HG02938 (cell line): ENCODE measurements around the gene RAD51B.
A peak's percentile ranks its signal among the peaks of the same experiment; 100 is the strongest.
"Not testable (repeated sequence)": the region's sequence is repeated elsewhere in the genome, so short reads cannot be mapped to it uniquely, and the experiment has no call there.

ENCODE experiments used
- ATAC-seq: cut with Tn5 transposase; IDR thresholded peaks from one replicate; pipeline ENCODE4 v1.9.1; 2021; ENCODE audit warnings: mild to moderate bottlenecking, moderate library complexity; ENCODE audit not compliant: unreplicated experiment

Gene RAD51B

DNA sequence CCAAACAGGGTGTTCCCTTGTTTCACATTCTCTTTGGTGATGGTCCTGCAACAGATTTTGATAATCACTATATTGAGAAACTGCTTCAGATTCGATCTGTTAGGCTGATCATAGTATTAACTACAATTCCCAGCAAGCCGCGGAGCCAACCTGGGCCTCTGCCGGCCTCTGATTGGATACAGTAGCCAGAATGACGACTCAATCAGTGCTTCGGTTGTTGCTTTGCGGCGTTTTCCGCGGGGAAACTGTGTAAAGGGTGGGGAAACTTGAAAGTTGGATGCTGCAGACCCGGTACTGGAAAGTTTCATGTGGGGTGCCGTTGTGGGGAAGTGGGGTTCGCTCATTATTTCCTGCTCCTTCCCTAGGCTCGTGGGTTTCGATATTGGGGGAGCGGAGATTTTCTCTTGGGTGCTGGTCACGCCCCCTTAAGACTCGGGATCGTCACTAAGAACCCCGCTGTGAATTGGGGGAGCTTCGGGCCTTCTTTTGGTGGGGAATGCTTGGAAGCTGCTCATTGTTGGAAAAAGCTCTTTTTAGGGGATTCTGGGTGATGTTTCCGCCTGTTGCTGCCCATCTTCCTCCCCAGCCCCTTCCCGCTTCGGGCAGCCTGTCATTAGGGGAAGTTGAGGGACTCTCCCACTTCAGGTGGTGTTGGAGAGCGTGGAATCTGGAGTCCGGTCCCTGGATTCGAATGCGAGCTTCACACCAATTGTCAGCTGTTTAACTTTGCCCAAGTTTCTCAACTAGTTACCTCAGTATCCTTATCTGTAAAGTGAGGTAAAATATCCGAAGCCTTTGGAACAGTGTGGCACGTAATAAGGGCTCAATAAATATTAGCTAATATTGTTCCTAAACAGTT lies at the start of gene RAD51B:
RAD51B (plus strand) TSS at position 217 of the 859 bp plus-strand sequence.
- ATAC-seq = peak; percentile 58

- ATAC-seq = no peak
Observed at GRCh38 chr14:67773844-67774377, 45.7 kb upstream of the RAD51B start.

GRCh38 chr14:67776653-67777322 lies 42.8 kb upstream of the RAD51B start:
- no peak for ATAC-seq

DNA sequence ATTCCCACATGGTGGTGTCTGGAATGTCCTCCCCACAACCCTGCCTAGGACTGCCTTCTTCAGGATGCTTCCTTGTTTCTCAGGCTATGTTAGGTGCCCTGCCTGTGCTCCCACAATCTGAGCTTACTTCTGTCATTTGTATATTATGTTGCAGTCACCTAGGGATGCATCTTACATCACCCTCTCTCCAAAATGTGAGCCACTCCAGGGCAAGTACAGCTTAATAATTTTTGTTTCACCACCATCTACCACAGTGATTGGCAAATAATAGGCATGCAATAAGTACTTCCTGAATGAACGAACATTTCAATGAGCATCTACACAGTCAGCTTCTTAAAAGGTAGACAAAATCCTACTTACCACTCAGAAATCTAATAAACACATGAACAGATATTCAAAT lies 40.8 kb upstream of the RAD51B start:
- ATAC-seq = no peak

- no peak for ATAC-seq
Observed at GRCh38 chr14:67782090-67782489, 37.5 kb upstream of the RAD51B start.

- ATAC-seq = no peak
Observed at GRCh38 chr14:67784244-67784823, 35.2 kb upstream of the RAD51B start.

- no peak for ATAC-seq
Observed at GRCh38 chr14:67785270-67786109, 34.1 kb upstream of the RAD51B start.

DNA sequence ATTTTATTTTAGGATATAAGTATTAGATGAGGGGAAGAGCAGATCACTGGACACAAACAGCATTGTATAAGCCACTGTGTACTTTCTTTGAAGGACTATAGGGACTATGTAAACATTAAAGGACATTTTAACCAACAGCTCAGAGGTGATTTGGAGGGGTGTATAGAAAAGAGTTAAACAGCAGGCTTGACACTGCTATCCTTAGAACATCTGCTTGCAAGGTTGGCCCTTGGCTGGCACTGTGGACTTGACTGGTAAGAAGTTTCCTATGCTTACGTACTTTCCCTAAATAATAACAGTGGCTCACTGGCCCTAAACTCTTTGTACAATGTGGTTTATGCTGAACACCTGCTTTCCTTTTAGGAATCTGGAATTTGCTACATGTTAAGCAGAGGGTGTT lies 31.9 kb upstream of the RAD51B start:
- ATAC-seq = no peak

DNA sequence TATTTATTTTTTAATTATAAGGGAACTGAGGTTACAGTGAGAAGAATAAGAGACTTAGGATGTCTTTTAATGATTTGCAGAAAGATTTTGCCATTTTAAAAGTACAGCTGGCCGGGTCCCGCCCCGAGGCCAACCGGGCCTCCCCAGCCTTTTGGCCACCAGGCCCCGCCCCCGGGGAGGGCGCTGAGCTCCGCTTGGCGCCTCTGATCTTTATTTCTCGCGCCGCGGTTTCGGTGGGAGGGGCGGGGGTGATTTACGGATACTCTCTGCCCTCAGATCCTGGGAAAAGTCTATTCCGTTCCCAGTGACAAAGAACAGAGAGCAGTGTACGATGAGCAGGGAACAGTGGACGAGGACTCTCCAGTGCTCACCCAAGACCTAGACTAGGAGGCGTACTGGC lies 20.8 kb upstream of the RAD51B start:
- ATAC-seq = no peak

DNA sequence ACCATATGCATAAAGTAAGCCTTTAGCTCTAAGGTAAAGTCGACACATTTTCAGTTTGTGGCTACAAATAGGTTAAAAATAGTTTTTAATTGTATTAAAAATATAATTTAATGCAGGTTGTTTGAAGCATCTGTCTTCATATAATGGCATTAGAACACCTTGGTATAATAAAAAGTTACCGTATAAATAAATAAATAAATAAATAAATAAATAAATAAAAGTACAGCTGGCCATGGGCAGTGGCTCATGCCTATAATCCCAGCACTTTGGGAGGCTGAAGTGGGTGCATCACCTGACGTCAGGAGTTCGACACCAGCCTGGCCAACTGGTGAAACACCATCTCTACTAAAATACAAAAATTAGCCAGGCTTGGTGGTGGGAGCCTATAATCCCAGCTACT lies 18.8 kb upstream of the RAD51B start:
- no peak for ATAC-seq

- no peak for ATAC-seq
Observed at GRCh38 chr14:67806246-67806645, 13.3 kb upstream of the RAD51B start.

GRCh38 chr14:67814821-67815220 lies 4.8 kb upstream of the RAD51B start:
- no peak for ATAC-seq

DNA sequence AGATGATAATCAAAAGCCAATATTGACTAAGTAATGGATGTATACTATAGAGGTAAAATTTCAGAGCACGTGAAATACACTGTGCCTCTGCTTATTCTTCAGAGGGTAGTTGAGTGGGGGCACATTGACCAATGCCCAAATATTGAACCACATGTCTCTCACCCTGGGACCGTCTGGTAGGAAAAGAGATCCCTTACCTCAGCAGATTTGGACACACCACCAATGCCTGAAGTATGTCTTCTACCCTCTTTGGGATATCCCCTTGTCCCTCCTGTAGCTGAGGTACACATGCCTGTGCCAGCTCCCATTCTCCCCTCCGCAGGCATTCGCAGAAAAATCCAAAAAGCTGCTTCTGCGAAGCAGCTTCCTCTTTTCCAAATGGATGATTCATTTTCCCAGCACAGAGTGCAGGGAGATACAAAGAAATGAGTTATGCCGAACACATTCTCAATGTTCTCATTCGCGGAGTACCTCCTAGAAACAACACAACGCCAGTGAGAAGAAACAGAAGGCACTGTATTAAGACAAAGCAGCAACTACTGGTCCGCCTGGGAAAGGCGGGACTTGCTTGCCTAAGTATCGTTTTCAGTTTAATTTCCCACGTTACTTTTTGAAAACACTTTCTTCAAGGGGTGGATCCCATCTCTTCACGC lies 3.9 kb upstream of the RAD51B start:
- no peak for ATAC-seq

GRCh38 chr14:67816326-67817002 lies 3.1 kb upstream of the RAD51B start, which contains the start of gene ZFYVE26:
Gene ZFYVE26 (minus strand): TSS chr14:67816590. CDS start chr14:67815963, 627 bp downstream.
- ATAC-seq = peak; percentile 83

DNA sequence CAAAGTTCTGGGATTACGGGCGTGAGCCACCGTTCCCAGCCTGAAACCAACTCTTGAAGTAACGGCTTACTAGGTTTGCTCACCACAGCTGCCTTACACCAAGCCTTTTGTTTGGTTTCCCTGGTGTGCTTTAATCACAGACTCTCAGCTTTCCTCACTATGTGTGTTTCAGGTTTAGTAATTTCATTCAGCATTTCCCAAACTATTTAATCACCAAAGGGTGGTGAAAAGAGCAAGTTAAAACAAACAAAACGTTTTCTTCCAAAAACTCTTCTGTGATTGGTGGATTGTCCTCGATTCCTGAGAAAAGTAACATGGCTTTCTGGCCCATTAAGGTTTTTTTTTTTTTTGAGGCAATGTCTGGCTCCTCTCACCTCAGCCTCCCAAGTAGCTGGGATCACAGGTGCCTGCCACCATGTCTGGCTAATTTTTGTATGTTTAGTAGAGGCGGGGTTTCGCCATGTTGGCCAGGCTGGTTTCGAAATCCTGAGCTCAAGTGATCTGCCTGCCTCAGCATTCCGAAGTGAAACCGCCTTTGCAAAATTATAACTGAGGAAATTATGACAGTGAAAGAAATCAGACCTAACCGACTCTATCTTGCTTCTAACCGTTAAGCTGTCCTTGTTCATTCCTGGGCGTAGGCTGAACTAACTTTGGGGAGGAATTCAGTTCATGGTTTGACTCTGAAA lies 1.7 kb upstream of the RAD51B start:
- ATAC-seq = no peak

- ATAC-seq = not testable (repeated sequence)
Observed at GRCh38 chr14:67818476-67818875, 1.1 kb upstream of the RAD51B start.

DNA sequence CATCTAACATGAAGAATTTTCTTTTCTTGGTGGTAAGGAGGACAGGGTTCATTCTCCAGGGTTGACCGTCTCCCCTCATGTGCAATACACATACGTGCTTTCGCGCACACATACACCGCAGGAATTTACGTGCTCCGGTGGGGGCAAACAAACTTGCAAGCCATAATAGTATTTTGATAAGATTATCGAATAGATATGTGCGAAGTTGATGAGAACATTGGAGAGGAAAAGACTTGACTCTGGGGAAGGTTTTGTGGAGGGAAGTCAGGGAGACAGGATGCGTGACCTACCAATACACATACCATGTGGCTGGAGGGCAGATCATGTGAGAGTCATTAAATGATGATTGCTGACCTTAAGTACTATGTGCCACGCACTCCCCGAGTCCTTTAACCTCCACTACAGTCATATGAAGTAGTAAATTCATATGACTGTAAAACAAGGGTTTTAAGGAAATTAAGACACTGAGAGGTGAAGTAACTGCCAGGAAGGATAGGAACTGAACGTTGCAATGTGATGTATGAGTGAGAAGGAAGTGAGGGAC lies 921 bp downstream of the RAD51B start:
- no peak for ATAC-seq

- ATAC-seq = no peak
Observed at GRCh38 chr14:67821121-67821520, 1.5 kb downstream of the RAD51B start.

DNA sequence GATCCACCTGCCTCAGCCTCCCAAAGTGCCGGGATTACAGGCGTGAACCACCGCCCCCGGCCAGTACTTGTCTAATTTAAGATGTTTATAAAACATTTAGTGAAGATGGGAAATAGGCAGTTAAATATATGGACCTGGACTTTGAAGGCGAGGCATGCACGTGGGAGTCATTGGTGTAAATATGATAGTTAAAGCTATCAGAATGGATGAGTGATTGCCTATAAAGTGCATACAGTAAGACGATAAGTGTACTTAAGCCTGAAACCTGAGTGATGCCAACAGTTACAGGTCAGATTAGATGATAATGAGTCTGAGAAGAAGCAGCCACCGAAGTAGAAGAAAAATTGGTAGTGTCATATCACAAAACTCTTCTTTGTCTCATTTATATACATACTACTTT lies 11.5 kb downstream of the RAD51B start:
- ATAC-seq = no peak
